Ishikawa (cell line): ENCODE results near the gene NRROS.

ENCODE experiments used
- CEBPB ChIP-seq: IDR thresholded peaks from 2 replicates; pipeline ENCODE4 v1.6.1; 2012
- CREB1 ChIP-seq: IDR thresholded peaks from 2 replicates; pipeline ENCODE4 v1.6.1; 2012; ENCODE audit warnings: low read depth
- EGR1 ChIP-seq: IDR thresholded peaks from 2 replicates; pipeline ENCODE4 v1.6.1; 2012
- EP300 ChIP-seq: IDR thresholded peaks from 2 replicates; pipeline ENCODE4 v1.6.1; 2012; ENCODE audit warnings: borderline replicate concordance
- FOXM1 ChIP-seq: IDR thresholded peaks from 2 replicates; pipeline ENCODE4 v1.6.1; 2012; ENCODE audit warnings: low read depth, borderline replicate concordance
- NFIC ChIP-seq: IDR thresholded peaks from 2 replicates; pipeline ENCODE4 v1.6.1; 2012
- RAD21 ChIP-seq: IDR thresholded peaks from 2 replicates; pipeline ENCODE4 v1.6.1; 2012; ENCODE audit warnings: low read depth
- TAF1 ChIP-seq: IDR thresholded peaks from 2 replicates; pipeline ENCODE4 v1.6.1; 2012; ENCODE audit warnings: low read depth, mild to moderate bottlenecking
- TEAD4 ChIP-seq: IDR thresholded peaks from 2 replicates; pipeline ENCODE4 v1.6.1; 2012
- YY1 ChIP-seq: IDR thresholded peaks from 2 replicates; pipeline ENCODE4 v1.6.1; 2012; ENCODE audit warnings: low read depth
- TF ChIP-seq, protein P1 (sequence below): IDR thresholded peaks from 2 replicates; pipeline ENCODE4 v1.6.1; 2012
- TF ChIP-seq, protein P2 (sequence below): IDR thresholded peaks from 2 replicates; pipeline ENCODE4 v1.6.1; 2012; ENCODE audit warnings: low read depth, mild to moderate bottlenecking

DNA sequence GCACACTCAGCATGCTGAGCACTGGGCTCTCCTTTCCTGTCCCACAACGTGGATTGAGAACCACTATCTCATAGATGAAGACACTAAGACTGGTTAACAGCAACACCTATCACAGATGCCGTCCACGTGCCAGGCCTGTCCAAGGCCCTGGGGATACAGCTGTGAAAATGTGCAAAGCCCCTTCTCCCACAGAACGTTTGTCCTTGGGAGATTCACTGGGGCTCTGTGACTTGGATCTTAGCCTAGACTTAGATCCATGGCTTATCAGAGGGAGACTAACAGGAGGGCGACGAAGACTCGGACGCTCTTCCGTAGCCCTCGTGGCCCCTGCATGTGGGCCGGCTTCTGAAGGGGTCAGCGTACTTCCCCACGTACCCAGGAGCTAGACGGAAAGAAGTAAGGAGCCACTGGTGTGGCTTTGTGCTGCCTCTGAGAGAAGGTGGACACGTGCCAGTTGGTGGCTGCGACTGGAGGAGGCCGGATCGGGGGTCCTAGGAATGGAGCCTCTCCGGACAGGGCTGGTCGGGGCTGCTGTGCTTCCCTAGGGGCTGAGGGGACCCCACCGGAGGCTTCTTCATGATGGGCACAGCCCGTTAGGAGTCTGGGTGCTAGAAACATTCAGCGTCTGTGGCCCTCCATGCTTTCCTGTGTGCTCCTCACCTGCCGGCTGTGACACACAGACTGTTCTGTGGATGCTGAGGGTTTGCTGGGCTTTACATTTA is 964 bp downstream of the NRROS start:
- TF ChIP-seq RAD21: no peak
- TF ChIP-seq FOXM1: no peak
- TF ChIP-seq, protein P1, sequence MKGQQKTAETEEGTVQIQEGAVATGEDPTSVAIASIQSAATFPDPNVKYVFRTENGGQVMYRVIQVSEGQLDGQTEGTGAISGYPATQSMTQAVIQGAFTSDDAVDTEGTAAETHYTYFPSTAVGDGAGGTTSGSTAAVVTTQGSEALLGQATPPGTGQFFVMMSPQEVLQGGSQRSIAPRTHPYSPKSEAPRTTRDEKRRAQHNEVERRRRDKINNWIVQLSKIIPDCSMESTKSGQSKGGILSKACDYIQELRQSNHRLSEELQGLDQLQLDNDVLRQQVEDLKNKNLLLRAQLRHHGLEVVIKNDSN: no peak
- no peak for TF ChIP-seq TEAD4
- TF ChIP-seq NFIC: no peak
- no peak for TF ChIP-seq EGR1
- no peak for TF ChIP-seq CREB1
- TF ChIP-seq, protein P2, sequence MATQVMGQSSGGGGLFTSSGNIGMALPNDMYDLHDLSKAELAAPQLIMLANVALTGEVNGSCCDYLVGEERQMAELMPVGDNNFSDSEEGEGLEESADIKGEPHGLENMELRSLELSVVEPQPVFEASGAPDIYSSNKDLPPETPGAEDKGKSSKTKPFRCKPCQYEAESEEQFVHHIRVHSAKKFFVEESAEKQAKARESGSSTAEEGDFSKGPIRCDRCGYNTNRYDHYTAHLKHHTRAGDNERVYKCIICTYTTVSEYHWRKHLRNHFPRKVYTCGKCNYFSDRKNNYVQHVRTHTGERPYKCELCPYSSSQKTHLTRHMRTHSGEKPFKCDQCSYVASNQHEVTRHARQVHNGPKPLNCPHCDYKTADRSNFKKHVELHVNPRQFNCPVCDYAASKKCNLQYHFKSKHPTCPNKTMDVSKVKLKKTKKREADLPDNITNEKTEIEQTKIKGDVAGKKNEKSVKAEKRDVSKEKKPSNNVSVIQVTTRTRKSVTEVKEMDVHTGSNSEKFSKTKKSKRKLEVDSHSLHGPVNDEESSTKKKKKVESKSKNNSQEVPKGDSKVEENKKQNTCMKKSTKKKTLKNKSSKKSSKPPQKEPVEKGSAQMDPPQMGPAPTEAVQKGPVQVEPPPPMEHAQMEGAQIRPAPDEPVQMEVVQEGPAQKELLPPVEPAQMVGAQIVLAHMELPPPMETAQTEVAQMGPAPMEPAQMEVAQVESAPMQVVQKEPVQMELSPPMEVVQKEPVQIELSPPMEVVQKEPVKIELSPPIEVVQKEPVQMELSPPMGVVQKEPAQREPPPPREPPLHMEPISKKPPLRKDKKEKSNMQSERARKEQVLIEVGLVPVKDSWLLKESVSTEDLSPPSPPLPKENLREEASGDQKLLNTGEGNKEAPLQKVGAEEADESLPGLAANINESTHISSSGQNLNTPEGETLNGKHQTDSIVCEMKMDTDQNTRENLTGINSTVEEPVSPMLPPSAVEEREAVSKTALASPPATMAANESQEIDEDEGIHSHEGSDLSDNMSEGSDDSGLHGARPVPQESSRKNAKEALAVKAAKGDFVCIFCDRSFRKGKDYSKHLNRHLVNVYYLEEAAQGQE: no peak
- TF ChIP-seq EP300: no peak
- no peak for TF ChIP-seq CEBPB
- TF ChIP-seq TAF1: no peak
- no peak for TF ChIP-seq YY1
